A673 (cell line): ENCODE measurements around the gene PMPCA. TPM values are rescaled to one million over a fixed set of nuclear protein-coding genes. Genes with fewer than 3 reads are reported as not detected.

Experiments
- BruUV-seq: library from RNA; stranded (reverse); fragments of 400-500 nt; replicated peaks from 2 replicates; lab custom pipeline; 2021; lab: Mats Ljungman, UMichigan
- CTCF ChIA-PET: fragments of 300-600 bp; sonication (Branson Sonifier 250); formaldehyde crosslinking; loops from one replicate; lab custom pipeline; 2022; ENCODE audit warnings: antibody characterized with exemption; lab: Charles Lee
- POLR2A ChIA-PET: fragments of 300-600 bp; sonication (Branson Sonifier 250); formaldehyde crosslinking; loops from one replicate; lab custom pipeline; 2022; ENCODE audit warnings: antibody characterized with exemption; ENCODE audit not compliant: low non-redundant PET; lab: Charles Lee
- DNase-seq: peaks from one replicate; pipeline ENCODE4 v3.0.0-alpha.2; 2015; ENCODE audit warnings: low spot score
- H3K27ac ChIP-seq: fragments of 200-600 bp; sonication (generic); 2 replicates; pipeline ENCODE4 v1.5.1; 2016; ENCODE audit warnings: mixed run types, low read depth, mild to moderate bottlenecking, mixed read lengths, antibody characterized with exemption, low read length; ENCODE audit not compliant: poor library complexity, severe bottlenecking
- H3K27me3 ChIP-seq: fragments of 200-600 bp; sonication (generic); replicated peaks from 2 replicates; pipeline ENCODE4 v1.6.1; 2017; ENCODE audit warnings: mixed run types, low read depth, mild to moderate bottlenecking, mixed read lengths, antibody characterized with exemption, low read length; ENCODE audit not compliant: insufficient read depth, poor library complexity
- H3K36me3 ChIP-seq: fragments of 200-600 bp; sonication (generic); 2 replicates; pipeline ENCODE4 v1.6.1; 2016; ENCODE audit warnings: mixed run types, mild to moderate bottlenecking, mixed read lengths, antibody characterized with exemption, low read length; ENCODE audit not compliant: insufficient read depth, poor library complexity, severe bottlenecking
- H3K4me1 ChIP-seq: fragments of 200-600 bp; sonication (generic); 2 replicates; pipeline ENCODE4 v1.6.1; 2017; ENCODE audit warnings: mixed run types, mild to moderate bottlenecking, mixed read lengths, antibody characterized with exemption, low read length; ENCODE audit not compliant: insufficient read depth, poor library complexity, severe bottlenecking
- H3K4me3 ChIP-seq: fragments of 200-600 bp; sonication (generic); 2 replicates; pipeline ENCODE4 v1.5.1; 2016; ENCODE audit warnings: low read depth, mixed run types, mild to moderate bottlenecking, mixed read lengths, low read length; ENCODE audit not compliant: poor library complexity, severe bottlenecking
- H3K9me3 ChIP-seq: fragments of 200-600 bp; sonication (generic); 2 replicates; pipeline ENCODE4 v1.6.1; 2016; ENCODE audit warnings: mixed run types, low read depth, mild to moderate bottlenecking, mixed read lengths, antibody characterized with exemption, low read length; ENCODE audit not compliant: poor library complexity, severe bottlenecking
- EZH2 ChIP-seq: fragments of 200-600 bp; sonication (generic); IDR thresholded peaks from 2 replicates; pipeline ENCODE4 v1.6.1; 2017; ENCODE audit warnings: borderline replicate concordance, low read depth, mild to moderate bottlenecking, mixed read lengths, antibody characterized with exemption, low read length; ENCODE audit not compliant: poor library complexity, severe bottlenecking
- intact Hi-C: fragments of 100-400 bp; cut with micrococcal nuclease; formaldehyde crosslinking; loops from one replicate; pipeline ENCODE4 v1.10.0; 2022; ENCODE audit not compliant: unreplicated experiment
- total RNA-seq: library from RNA; stranded (reverse); gene quantifications from 2 replicates; pipeline ENCODE4 v1.2.3, GENCODE V29; 2021
- TF ChIP-seq, protein P1 (sequence below): fragments of 300-800, 200-600 bp; sonication (generic); conservative IDR thresholded peaks from 2 replicates; pipeline ENCODE4 v1.5.1; 2017; ENCODE audit warnings: low read depth, mild to moderate bottlenecking, antibody characterized with exemption, low read length, moderate library complexity, mixed read lengths

PMPCA gene
- total RNA-seq, 1 experiment from 2014 or later = 94.8 TPM

DNA sequence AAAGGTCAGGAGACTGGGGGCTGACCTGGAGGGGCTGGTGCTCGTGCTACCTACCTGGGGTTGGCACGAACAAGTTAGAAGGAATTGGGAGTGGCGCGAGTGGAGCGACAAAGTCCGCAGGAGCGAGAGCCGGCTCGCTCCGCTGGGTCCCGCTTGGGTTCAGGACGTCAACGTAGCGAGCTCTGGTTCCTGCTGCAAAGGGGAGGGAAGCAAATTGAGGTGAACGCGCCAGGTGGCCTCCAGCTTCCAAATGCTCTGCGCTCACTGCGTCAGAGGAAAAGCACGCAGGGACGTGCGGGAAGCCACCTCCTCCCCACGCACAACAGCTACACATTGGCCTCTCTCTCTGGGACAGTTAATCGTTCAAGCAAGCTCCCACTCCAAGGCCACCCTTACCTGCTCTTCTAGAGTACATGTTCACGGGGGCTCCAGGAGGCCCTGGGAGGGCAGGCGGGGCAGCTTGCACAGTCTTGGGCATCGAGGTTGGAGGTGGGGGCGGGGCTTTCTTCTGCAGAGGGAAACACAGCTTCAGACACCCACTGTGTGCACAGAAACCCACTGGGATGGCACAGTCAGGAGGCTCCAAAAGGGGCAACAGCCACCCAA lies 36.8 kb downstream of the PMPCA start:
- no peaks in the 10 kb centered on the region for H3K27me3 ChIP-seq

DNA sequence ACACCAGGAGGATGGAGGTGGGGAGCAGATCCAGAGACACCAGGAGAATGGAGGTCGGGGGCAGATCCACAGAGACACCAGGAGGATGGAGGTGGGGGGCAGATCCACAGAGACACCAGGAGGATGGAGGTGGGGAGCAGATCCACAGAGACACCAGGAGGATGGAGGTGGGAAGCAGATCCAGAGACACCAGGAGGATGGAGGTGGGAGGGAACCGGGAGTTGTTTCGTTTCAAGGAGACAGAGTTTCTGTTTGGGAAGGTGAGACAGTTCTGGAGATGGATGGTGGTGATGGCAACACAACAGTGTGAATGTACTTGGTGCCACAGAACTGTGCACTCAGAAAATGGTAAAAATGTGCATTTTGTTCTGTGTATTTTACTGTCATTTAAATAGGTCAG lies 38.2 kb downstream of the PMPCA start:
- TF ChIP-seq, protein P1, sequence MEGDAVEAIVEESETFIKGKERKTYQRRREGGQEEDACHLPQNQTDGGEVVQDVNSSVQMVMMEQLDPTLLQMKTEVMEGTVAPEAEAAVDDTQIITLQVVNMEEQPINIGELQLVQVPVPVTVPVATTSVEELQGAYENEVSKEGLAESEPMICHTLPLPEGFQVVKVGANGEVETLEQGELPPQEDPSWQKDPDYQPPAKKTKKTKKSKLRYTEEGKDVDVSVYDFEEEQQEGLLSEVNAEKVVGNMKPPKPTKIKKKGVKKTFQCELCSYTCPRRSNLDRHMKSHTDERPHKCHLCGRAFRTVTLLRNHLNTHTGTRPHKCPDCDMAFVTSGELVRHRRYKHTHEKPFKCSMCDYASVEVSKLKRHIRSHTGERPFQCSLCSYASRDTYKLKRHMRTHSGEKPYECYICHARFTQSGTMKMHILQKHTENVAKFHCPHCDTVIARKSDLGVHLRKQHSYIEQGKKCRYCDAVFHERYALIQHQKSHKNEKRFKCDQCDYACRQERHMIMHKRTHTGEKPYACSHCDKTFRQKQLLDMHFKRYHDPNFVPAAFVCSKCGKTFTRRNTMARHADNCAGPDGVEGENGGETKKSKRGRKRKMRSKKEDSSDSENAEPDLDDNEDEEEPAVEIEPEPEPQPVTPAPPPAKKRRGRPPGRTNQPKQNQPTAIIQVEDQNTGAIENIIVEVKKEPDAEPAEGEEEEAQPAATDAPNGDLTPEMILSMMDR = no peak
- no peak for TF ChIP-seq EZH2
- Histone ChIP-seq H3K9me3 (no peaks in the 10 kb centered on the region), H3K4me1 (no peaks in the 10 kb centered on the region), H3K27me3 (no peaks in the 10 kb centered on the region), H3K4me3 (no peak overlapping the region), H3K36me3 (peaks cover 68% of the 10 kb centered on the region), H3K27ac (no peak overlapping the region)
- intact Hi-C loops = no loop called here
- CTCF ChIA-PET = no interaction called here
- no TSS peak for BruUV-seq
- DNase-seq = no peak
- POLR2A ChIA-PET = no interaction called here

More for the DNA sequence above, 36.8 kb downstream of the PMPCA start:
- BruUV-seq = no TSS peak
- H3K36me3 ChIP-seq = peaks cover 73% of the 10 kb centered on the region
- ChIA-PET POLR2A (interaction anchor here (0.6 kb wide), 1 partner anchor 375 kb away, joined by 5 read pairs; no protein-coding TSS in a partner anchor), CTCF (no interaction called here)
- no peak overlapping the region for H3K4me3 ChIP-seq
- no peak overlapping the region for H3K27ac ChIP-seq
- no peaks in the 10 kb centered on the region for H3K4me1 ChIP-seq
- intact Hi-C loops = no loop called here
- TF ChIP-seq, protein P1 = no peak
- no peak for TF ChIP-seq EZH2
- no peaks in the 10 kb centered on the region for H3K9me3 ChIP-seq
- DNase-seq = no peak

DNA sequence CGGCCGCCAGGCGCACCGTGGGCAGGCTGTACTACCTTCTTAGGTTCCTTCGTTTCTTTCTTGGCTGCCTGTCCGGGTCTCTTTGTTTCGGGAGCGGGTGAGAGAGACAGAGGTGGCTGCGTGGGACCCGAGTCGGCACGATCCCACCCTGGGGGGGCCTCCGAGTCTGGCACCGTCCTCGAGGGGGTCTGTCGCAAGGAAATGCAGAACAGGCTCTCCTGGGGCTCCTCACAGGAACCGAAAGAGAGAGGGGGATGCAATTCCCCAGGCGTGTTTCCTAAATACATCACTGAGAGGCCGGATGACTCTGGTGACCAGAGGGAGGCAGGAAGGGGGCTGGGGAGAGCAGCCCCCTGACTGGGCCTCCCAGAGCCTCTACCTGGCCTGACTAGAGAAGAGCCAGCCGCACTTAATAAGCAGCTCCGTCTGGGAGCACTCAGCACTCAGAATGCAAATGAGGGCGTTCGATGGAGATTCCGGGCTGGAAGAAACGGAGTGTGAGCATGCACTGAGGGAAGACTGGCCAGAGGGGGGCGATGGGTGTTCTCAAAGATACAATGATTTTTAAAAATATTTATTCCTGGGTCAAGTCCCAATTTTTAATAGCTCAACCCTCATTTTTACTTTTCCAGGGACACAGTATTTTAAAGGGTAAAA lies 40.9 kb downstream of the PMPCA start:
- no peaks in the 10 kb centered on the region for H3K27me3 ChIP-seq
- H3K4me3 ChIP-seq = no peak overlapping the region
- DNase-seq = no peak
- CTCF ChIA-PET = no interaction called here
- TF ChIP-seq, protein P1 = no peak
- no peak for TF ChIP-seq EZH2
- intact Hi-C loops = no loop called here
- H3K27ac ChIP-seq = no peak overlapping the region
- POLR2A ChIA-PET = no interaction called here
- peaks cover 71% of the 10 kb centered on the region for H3K36me3 ChIP-seq
- no TSS peak for BruUV-seq
- no peaks in the 10 kb centered on the region for H3K9me3 ChIP-seq
- H3K4me1 ChIP-seq = no peaks in the 10 kb centered on the region
